Astrocyte of the cerebellum (primary cell): ENCODE measurements around the gene CTIF.

ENCODE experiments used
- DNase-seq: peaks from one replicate; pipeline ENCODE4 v3.0.0-alpha.2; 2011; ENCODE audit warnings: low read depth
- H3K4me3 ChIP-seq: 2 replicates; pipeline ENCODE4 v1.5.1; 2011; ENCODE audit warnings: mild to moderate bottlenecking, low read depth, low read length, moderate library complexity
- in situ Hi-C: cut with HindIII; loops from 2 replicates; pipeline ENCODE4 v1.10.0; 2017; ENCODE audit warnings: low sequenced_read_pairs
- TF ChIP-seq, protein P1 (sequence below): IDR thresholded peaks from 2 replicates; pipeline ENCODE4 v1.5.1; 2012; ENCODE audit warnings: low read length, low read depth, moderate library complexity, mild to moderate bottlenecking; ENCODE audit errors: missing control alignments

CTIF gene

DNA sequence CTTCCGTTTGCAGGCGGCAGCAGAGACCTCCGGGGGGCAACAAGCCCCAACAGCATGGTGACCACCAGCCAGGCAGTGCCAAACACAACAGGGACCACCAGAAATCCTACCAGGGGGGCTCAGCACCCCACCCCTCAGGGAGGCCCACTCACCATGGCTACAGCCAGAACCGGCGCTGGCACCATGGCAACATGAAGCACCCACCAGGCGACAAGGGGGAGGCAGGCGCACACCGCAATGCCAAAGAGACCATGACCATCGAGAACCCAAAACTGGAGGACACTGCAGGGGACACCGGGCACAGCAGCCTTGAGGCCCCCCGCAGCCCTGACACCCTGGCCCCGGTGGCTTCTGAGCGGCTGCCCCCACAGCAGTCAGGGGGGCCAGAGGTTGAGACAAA, 219.1 kb downstream of the CTIF start:
- DNase-seq: no peak
- H3K4me3 ChIP-seq: no peak overlapping the region
- TF ChIP-seq, protein P1, sequence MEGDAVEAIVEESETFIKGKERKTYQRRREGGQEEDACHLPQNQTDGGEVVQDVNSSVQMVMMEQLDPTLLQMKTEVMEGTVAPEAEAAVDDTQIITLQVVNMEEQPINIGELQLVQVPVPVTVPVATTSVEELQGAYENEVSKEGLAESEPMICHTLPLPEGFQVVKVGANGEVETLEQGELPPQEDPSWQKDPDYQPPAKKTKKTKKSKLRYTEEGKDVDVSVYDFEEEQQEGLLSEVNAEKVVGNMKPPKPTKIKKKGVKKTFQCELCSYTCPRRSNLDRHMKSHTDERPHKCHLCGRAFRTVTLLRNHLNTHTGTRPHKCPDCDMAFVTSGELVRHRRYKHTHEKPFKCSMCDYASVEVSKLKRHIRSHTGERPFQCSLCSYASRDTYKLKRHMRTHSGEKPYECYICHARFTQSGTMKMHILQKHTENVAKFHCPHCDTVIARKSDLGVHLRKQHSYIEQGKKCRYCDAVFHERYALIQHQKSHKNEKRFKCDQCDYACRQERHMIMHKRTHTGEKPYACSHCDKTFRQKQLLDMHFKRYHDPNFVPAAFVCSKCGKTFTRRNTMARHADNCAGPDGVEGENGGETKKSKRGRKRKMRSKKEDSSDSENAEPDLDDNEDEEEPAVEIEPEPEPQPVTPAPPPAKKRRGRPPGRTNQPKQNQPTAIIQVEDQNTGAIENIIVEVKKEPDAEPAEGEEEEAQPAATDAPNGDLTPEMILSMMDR: no peak
- in situ Hi-C loops: no loop called here

DNA sequence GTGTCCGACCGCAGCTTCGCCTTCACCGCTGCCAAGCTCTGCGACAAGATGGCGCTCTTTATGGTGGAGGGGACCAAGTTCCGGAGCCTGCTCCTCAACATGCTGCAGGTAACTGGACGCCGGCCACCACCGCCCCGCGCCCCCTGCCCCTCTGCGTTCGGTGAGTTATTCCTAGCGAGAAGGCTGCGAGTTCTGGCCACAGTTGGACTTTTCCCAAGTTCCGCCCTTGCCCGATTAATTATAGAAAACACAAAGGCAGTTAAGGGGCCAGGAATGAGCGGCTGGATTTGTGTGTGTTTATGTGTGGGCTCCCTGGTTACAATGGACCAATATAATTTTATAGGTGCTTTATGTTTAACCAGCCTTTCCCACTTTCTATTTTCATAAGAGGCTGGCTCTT, 222.8 kb downstream of the CTIF start:
- H3K4me3 ChIP-seq: no peak overlapping the region
- TF ChIP-seq, protein P1: no peak
- no peak for DNase-seq
- in situ Hi-C loops: no loop called here

DNA sequence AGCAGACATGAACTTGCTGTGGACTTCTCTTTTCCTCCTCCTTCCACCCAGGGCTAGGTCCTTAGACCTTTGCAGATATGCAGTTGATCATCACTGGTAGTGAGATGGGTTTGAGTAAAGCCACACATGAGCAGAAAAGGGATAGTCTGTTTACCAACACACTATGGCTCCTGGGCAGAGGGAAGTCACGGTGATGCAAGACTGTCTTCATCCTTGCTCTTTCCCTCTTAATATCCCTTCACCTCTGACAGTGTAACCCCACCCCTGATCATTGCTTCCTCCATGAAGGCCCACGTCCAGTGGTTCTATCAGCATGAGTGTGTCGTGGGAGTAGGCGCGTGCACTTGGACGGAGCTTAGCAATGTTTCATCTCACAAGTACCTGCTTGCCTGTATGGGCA, 223.2 kb downstream of the CTIF start:
- TF ChIP-seq, protein P1: no peak
- no peak for DNase-seq
- in situ Hi-C loops: no loop called here
- H3K4me3 ChIP-seq: no peak overlapping the region

DNA sequence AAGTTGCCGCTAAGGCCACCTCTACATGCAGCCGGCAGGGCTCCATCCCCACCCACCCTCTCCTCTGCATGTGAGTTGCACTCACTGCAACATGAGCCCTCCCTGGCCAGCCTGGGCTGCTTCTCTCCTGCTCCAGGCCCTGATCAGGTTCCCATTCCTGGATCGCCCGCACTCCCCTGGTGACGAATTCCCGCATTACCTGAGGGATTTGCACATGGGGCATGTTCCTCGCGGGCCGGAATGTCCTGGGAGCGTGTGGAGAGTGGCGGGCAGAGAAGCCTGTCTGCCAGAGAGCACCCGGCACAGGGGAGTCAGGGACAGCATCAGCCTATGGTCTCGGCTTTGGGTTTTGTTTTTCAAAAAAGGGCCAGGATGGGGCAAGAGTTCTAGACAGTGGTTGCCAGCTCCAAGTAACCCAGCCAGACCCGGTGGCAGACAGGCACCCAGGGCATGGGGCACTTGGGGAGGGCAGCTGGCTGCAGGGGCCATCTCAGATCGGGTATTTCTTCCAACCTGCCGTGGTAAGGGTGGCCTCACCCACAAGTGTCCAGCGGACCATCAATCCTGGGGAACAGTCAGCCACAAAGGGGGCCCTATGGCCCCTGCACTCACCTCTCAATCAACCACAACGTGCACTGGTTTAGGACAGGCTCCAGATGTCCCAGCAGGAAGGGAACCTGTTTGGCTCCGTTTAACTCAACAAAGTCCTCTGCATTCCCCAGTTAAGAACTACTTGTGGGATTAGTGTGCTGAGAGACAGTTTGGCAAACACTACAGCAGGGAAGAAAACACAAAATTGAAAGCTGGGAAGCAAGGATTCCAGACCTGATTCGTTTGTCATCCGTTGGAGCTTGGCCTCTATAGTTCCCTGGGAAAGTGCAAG, 224.2 kb downstream of the CTIF start:
- in situ Hi-C loops: no loop called here
- peak; percentile 44 for DNase-seq
- TF ChIP-seq, protein P1: no peak
- no peak overlapping the region for H3K4me3 ChIP-seq

DNA sequence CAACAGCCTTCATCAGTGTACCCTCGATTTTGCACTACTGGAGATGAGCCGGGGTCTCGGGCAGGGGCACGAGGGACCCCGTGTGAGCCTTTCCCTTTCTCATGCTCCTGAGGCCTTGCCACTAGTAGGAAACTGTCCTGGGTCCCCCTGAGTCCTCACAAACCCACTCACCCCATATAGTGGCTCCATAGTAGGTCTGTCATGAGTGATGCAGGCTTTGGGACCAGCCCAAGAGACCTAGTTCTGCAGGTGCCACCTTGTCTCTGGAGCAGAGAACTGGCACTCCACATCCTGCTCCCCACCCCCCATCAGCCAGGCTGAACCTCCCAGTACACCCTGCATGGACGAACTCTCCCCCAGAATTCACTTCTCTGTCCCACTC, 224.9 kb downstream of the CTIF start:
- no peak for DNase-seq
- TF ChIP-seq, protein P1: no peak
- no peak overlapping the region for H3K4me3 ChIP-seq
- in situ Hi-C loops: no loop called here

DNA sequence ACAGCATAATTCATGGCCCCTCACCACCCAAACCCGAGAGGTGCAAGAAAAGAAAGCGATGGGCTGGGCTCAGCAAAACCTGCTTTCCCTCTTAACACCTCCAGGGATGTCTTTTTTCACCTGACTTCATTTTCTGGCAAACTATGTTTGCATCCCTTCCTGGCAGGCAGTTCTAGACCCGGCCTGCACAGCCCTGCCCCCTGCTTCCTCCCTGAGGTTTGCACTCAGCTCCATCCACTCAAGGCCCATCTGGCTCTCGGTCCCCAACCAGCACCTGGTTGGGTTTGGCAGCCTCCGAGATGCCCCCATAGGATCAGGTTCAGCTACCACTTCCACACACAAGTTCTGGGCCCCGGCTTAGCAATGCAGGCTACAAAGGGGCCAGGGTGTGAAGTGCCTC, 226.2 kb downstream of the CTIF start:
- H3K4me3 ChIP-seq: no peak overlapping the region
- TF ChIP-seq, protein P1: no peak
- in situ Hi-C loops: no loop called here
- no peak for DNase-seq
